GM21360 (cell line): Measurements from ENCODE around the gene ETFRF1.

Experiments used
- ATAC-seq: cut with Tn5 transposase; IDR thresholded peaks from one replicate; pipeline ENCODE4 v1.9.1; 2021; ENCODE audit warnings: mild to moderate bottlenecking, moderate library complexity; ENCODE audit not compliant: unreplicated experiment

Gene ETFRF1, protein sequence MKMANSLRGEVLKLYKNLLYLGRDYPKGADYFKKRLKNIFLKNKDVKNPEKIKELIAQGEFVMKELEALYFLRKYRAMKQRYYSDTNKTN

DNA sequence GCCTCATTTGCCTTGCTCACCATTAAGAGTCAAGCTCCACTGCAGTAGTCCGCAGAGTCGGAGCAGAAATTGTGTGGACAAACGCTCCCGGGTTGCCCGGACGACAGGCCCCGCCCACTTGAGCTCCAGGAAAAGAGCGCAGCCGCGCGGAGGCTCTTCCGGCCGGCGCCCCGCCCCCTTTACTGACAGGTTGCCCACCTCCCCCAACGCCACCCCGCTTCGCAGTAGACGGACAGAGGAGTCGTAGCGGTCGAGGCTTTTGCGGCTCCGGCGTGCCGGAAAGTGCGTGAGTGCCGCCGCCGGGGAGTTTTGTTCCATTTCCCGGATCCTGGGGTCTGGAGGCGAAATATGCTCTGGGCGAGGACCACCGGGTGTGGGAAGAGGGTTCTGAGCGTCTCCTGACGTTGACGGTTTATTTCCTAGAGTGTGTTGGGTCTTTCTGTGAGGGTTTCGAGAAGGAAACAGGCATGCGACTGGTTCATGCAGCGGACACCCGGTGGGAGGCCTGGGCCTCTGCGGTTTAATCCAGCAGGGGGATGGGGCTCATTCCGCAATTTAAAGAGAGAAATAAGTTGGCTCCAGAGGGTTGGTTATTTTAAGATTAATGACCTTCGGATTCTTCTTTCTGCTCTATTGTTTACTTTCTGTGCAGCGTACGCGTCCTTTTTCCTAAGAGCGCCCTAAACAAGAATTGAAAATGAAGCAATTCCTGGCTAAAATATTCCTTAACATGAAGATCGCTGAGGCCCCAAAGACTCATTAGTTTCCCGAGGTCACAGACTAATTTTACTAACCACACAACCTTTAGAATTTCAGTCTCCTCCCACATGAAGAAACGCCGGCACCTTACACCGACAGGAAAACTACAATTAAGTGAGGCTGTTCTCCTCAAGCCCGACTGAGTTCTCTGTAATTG, at the start of gene ETFRF1, which contains the start of gene DNAI7:
ETFRF1 (plus strand) TSS at position 182 of the 916 bp plus-strand sequence. CDS start 8,720 bp downstream, outside the sequence.
DNAI7 (minus strand) TSS at position 105 of the 916 bp plus-strand sequence; CDS start at position 23, 82 bp downstream.
- ATAC-seq, result peak; percentile 91

DNA sequence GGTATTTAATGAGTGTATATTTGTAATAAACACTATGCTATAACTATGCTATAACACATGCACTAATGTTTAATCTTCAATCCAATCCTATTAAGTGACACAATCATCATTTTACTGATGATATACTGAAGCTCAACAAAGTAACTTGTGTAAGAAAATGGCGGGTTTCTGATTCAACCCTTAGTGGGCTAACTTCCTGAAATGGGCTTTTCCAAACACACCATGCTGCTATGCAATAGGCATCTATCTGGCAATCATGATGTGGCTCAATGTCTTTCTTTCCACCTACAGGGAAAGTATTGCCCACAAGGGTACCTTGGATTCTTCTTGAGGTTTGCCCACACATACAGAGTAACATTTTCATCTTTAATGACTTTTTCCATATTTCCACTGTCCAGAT, 48.4 kb upstream of the ETFRF1 start:
- no peak for ATAC-seq

DNA sequence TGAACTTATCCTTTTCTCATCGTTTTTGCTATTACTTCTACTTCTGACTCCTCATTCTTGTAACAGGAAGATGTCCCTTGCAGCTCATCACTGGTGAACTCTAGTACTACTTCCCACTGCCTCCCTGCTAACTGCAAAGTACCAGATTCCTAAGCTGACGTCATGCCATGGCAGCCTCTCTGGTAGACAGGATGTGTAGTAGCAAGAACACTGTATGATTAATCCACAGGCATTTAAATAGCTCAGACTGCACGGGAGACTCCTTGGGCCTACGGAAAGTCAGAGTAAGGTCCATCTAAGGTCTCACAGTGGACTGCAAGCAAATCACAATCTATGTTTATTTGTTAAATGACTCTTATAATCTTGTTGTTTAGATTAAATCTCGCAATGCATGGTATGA, 43.6 kb upstream of the ETFRF1 start:
- ATAC-seq, result no peak

DNA sequence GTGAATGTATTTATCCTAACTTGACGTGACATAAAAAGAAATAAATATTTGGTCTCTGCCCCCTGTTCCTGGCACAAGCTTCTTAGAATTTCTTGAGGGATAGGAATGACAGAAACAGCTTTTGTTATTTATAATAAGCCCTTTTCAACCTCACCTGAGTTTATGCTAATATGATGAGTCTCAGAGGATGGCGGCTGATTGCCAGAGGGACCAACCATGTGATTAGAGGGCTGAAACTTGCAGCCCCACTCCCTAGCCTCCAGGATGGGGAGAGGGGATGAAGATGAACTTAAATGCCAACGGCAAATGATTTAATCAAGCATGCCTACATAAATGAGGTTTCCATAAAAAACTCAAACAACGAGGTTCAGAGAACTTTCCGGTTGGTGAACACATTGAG, 43.0 kb upstream of the ETFRF1 start:
- no peak for ATAC-seq

DNA sequence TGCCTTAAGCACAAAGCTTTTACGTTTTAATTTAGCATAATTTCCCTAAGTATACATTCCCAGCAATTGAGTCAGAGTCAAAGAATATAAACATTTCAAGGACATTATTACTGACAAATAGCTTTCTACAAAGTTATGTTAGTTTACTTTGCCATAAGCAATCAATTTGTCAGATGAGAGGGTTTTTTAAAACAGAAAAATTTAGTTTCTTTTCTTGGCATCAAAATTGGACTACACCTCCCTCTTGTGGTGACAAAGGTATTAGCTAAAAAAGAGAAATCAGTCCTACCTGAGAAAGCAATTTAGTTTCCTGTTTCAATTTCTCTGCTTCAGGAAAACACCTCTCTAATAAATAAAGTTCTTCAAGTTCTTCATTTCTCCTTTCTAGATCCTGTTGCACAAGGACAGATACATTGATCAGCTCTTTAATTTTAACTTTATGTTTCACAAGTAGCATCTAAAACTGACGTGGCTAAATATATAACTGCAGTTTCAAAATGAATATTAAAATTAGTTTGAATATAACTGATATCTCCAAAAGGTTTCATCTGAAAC, 39.9 kb upstream of the ETFRF1 start:
- peak; percentile 51 for ATAC-seq

DNA sequence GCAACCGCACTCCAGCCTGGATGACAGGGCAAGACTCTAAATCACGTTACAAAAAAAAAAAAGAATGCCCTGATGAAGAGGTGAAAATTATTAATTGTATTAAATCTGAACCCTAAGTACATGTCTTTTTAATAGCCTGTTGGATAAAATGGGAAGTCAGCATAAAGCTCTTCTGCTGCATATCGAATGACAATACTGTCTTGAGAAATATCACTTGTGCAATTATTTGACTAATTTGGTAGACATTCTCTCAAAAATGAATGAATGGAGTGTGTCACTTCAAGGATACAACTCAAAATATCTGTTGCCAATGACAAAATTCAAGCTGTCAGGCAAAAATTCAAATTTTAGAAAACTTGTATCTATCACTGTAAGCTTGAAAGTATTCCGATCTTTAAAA, 39.0 kb upstream of the ETFRF1 start:
- no peak for ATAC-seq

DNA sequence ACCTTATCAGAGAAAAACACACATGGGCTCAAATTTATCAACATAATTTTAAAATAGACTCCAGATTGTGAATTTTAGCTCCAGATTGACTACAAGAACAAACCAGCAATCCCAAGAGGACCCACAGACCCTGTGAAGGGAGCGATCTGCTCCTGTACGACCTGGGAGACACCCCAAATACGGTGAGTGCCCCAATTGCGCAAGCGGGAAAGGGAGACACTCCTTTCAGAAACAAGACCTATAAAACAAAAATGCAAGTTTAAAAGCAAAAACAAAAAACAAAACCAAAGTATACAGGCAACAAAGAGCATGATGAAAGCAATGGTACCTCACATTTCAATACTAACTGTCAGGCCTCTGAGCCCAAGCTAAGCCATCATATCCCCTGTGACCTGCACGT, 32.2 kb upstream of the ETFRF1 start:
- no peak for ATAC-seq

DNA sequence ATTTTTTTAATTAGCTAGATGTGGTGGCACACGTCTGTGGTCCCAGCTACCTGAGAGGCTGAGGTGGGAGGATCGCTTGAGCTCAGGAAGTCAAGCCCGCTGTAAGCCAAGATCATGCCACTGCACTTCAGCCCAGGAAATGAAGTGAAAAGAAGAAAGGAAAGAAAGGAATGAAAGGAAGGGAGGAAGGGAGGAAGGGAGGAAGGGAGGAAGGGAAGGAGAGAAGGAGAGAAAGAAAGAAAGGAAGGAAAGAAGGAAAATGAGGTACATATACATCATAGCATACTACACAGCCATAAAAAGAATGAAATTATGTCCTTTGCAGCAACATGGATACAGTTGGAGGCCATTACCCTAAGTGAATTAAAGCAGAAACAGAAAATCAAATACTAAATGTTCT, 12.3 kb upstream of the ETFRF1 start:
- no peak for ATAC-seq

DNA sequence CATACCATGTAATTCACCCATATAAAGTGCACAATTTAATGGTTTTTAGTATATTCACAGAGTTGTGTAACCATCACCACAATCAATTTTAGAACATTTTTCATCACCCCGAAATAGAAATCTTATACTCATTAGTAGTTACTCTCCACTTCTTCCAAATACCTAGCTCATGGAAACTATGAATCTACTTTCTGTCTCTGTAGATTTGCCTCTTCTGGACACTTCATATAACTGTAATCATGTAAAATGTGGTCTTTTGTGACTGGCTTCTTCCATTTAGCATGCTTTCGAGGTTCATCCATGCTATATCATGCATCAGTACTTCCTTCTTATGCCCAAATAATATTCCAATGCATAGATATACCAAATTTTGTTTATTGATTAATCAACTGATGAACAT, 10.9 kb upstream of the ETFRF1 start:
- ATAC-seq, result no peak

DNA sequence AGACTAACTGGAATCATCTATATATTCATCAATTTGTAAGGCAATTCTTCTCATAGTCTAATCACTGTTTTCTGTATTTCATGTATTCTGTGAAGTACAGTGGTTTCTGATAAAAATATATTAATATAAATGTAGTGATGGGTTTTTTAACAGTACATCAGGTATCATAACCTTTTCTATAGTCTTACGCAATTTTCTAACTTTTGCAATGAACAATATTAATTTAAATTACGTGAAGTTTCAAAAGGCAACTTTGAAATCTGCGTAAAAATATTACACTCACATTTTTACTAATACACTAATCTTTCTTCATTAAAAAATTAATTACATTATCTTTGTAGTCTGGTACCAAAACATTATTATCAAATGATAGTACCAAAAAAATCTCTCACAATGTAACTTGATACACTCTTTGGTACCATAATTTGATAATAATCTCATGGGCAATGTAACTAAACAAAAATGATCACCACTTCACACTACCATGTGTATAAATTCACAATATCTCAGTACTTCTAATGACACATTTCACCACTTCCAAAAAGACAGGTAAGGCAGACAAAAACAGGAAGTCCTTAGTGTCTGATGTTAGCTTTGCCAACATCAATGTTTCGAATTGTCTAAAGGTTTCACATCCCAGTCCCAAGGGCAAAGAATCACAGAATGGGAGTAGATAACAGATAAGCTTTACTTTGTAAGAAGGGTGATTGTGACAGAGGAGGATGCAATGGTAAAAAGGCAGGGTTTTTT, 8.8 kb upstream of the ETFRF1 start:
- ATAC-seq, result no peak

DNA sequence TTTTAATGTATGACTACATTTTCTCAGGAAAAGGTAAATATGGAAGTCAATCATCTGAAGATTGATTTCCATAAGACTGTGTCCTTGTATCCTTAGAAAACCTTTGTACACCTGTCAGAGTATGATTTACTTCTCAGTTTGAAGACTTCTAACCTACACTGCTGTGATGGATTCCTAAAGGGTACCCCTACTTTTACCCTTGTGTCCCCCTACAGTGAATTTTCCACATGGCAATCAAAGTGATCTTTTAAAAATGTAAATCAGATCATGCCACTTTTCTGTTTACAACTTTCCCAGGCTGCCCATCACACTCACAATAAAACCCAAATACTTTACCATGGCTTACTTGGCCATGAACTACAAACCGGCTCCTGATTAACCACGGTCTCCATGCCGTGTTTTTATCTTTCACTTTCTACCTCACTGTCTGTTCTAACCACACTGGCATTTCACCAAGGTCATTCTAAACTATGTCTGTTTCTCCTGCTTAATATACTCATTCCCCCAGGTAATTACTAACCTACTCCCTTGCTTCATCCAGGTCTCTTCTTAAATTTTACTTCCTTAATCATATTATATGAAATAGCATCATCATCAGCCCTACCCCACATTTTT, 8.1 kb upstream of the ETFRF1 start:
- ATAC-seq, result peak; percentile 75

DNA sequence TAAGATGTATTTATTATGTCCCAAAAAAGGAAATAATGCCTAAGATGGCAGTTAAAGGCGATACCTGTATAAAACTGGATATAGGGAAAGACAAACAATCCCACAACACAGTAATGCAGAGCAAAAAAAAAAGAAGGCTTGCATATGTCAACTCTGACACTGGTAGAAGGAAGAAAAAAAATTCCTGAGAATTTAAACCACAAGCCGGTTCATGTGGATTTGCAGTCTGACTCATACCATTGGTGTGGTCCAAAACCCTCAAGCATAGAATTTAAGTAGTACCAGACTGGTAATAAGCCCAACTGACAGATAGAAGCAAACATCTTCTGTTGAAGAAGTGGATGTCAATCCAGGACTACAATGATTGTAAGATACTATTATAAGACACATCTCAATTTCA, 7.3 kb upstream of the ETFRF1 start:
- ATAC-seq, result no peak

DNA sequence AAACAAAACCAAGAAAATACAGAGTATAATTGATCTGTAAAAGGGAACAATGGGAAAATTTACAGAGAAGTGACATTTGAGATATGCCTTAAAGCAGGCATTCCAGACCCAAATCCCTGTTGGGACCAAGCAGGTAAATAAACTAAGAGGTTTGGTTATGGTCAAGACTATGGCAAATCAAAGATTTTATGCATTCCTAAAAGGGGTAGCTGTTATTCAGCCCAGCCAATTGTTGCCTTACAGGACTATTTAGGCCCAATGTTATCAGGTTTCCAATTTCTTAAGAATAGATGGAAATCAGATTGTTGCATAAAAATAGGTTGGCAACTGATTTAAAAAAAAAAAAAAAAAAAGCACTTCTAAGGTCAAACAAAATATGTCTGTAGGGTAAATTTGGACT, 5.4 kb upstream of the ETFRF1 start:
- ATAC-seq, result no peak

DNA sequence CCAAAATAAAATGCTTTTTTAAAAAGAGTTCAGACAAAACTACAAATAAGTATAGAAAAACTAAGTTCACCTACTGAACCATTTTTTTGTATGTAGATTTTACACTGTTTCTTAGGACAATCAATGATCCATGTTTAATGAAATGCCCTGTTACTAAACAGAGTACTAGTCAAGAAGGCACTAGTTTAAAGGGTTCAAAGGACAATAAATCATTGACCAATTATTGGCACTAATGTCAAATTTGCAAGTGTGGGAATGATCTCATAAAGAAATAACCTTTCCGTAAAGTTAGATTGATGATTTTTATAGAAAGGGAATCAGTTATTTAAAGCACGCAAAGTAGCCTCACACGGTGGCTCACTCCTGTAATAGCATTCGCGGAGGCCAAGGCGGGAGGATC, 4.2 kb upstream of the ETFRF1 start:
- no peak for ATAC-seq

DNA sequence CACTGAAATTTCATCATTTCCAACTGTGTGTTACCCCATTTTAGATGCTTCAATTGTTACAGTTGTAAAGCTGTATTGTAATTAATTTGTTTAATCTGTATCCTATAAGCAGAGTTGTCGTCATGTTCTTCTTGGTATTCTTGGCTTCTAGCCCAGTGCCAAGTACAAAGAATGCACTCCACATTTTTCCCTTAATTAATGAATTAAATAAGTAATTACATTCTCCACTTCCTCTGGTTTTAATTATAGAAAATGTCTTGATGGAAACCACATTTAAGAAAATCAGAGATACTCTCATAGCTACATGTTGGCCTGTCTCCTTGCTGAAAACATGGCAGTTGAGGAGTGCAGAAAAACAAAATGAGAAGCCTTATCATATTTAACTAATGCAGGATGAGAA, 823 bp upstream of the ETFRF1 start:
- no peak for ATAC-seq

DNA sequence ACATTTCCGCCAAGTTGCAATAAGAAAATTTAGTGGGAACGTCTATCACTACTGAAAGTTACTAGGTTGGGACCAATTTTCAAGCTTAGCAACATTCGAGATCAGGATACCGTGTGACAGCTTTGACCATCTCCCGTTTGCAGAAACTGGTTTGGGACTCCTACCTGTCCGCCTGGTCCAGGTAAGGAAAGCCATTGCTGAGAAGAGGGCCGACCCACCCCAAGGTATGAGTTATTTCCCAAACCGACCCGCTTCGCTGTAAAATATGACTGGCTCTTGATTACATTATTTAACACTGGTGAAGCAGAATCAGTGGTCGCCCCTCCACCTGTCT, 348 bp upstream of the ETFRF1 start:
- no peak for ATAC-seq

DNA sequence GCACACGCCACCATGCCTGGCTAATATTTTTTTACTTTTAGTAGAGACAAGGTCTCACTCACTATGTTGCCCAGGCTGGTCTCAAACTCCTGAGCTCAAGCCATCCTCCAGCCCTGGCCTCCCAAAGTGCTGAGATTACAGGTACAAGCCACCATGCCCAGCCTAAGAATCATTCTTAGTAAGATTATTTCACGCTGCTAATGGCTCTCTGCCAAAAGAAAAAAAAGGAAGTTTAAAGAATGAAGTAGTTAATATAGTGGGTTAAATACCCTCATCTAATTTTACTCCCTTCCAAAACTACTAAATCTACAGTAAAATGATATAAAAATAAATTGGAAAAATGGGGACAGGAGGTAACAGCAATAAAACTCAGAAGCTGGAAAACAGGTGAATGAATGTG, 2.6 kb downstream of the ETFRF1 start:
- ATAC-seq, result no peak

DNA sequence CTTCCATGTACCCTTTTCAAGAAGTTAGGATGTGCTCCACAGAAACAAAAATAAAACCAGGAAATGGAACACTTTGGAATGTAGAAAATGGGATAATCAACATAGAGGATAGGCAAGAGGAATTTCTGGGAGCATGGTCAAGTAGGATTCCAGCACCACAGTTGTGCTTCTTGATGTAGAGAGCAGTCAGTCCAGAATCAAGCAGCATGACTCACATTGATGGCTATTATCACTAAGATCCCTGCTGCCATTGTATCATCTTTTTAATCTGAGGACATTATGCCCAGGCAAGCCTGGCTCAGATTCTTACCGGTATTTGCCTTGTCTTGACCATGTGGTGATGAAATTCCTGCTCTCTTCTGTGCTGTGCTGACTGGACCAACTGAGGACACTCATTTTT, 5.7 kb downstream of the ETFRF1 start:
- ATAC-seq, result no peak

DNA sequence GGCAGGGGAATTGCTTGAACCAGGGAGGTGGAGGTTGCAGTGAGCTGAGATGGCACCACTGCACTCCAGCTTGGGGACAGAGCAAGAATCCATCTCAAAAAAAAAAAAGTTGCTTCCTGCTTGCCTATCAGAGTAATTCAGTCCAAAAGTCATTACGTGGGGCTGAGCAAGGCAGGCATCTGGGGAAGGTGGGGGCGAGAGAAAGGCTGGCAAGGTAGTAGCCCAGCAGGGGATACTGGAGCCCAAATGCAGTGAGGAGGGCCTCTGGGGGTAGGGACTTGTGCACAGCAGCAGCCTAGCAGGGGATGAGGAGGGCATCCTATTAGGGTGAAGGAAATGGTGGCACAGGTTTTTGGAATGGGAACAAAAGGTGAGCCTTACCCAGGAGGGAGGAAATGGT, 7.1 kb downstream of the ETFRF1 start:
- ATAC-seq, result no peak

DNA sequence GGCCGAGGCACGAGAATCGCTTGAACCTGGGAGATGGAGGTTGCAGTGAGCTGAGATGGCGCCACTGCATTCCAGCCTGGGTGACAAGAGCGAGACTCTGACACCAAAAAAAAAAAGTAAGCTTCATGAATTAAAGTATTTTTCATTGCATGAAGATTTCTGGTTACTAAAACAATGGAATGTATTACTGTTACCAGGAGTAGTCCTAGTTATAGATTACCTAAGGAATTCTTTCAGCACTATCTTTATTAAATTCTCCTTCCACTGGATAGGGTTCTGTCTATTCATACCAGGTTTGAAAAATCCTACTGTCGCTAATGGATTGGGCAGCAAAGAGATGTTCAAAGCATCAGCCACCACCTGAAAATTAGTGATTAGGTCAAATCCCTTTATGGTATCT, 12.4 kb downstream of the ETFRF1 start:
- no peak for ATAC-seq

DNA sequence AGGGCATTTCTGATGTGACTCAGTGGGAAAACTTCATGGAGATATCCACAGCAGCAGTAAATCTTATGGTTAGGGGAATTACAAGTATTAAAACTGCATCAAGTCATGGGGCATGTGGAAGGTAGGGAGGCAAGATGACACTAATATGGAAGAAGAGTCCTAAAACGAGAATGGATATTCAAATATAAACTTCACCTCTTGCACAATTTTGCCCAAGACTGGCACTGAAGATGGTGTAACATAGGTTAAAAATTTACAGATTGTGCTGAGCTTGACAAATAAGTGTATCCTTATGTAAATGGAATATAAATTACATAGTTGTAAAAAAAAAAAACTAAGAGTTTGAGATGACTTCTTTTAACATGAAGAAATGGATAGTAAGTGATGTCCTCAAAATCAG, 12.8 kb downstream of the ETFRF1 start:
- ATAC-seq, result no peak
